Spleen (tissue), 11 donors: ENCODE data around the gene MEF2A. TPM values are rescaled to one million over a fixed set of nuclear protein-coding genes. Genes with fewer than 3 reads are reported as not detected.

Experiments
- DNase-seq: peaks from one replicate; pipeline ENCODE4 v3.0.0-alpha.2; 2020
- H3K27ac ChIP-seq, 8 donors: fragments of 200-600 bp; sonication (generic) in 7 of 8; 1 replicate in 4 of 8; 2 replicates in 4 of 8; pipeline versions ENCODE4 v1.5.0 to v1.8.0; 2016 to 2021; ENCODE audit warnings: inconsistent platforms in 4 of 8, mild to moderate bottlenecking in 4 of 8, moderate library complexity in 1 of 8
- H3K27me3 ChIP-seq, 7 donors: fragments of 200-600 bp; sonication (generic) in 6 of 7; replicated peaks in 1 of 7; 1 replicate in 4 of 7; 2 replicates in 3 of 7; pipeline versions ENCODE4 v1.5.0 to v1.8.0; 2016 to 2021; ENCODE audit warnings: inconsistent platforms in 3 of 7, mild to moderate bottlenecking in 1 of 7
- H3K36me3 ChIP-seq, 6 donors: fragments of 200-600 bp; sonication (generic) in 5 of 6; 1 replicate in 4 of 6; 2 replicates in 2 of 6; pipeline versions ENCODE4 v1.5.0 to v1.8.0; 2016 to 2021; ENCODE audit warnings: inconsistent platforms in 2 of 6
- H3K4me1 ChIP-seq, 6 donors: fragments of 200-600 bp; sonication (generic) in 5 of 6; 1 replicate in 3 of 6; 2 replicates in 3 of 6; pipeline versions ENCODE4 v1.5.0 to v1.8.0; 2016 to 2021; ENCODE audit warnings: inconsistent platforms in 3 of 6
- H3K4me3 ChIP-seq, 8 donors: fragments of 200-600 bp; sonication (generic) in 7 of 8; 1 replicate in 4 of 8; 2 replicates in 4 of 8; pipeline versions ENCODE4 v1.5.0 to v1.8.0; 2016 to 2021; ENCODE audit warnings: inconsistent platforms in 4 of 8, mild to moderate bottlenecking in 4 of 8, moderate library complexity in 2 of 8
- H3K9me3 ChIP-seq, 8 donors: fragments of 200-600 bp; sonication (generic) in 7 of 8; 1 replicate in 4 of 8; 2 replicates in 4 of 8; pipeline versions ENCODE4 v1.5.0 to v1.8.0; 2016 to 2021; ENCODE audit warnings: inconsistent platforms in 4 of 8
- CTCF ChIP-seq, 11 experiments: fragments of 200-600 bp in 7 of 11; fragments of 450-650 bp in 4 of 11; sonication (generic) in 4 of 11; IDR thresholded peaks in 8 of 11; conservative IDR thresholded peaks in 3 of 11; 1 replicate in 7 of 11; 2 replicates in 4 of 11; pipeline versions ENCODE4 v1.4.0 to v1.8.0; 2016 to 2021; ENCODE audit warnings: antibody characterized with exemption in 11 of 11, inconsistent platforms in 4 of 11, mild to moderate bottlenecking in 1 of 11
- POLR2A ChIP-seq, 3 donors: fragments of 450-650 bp; IDR thresholded peaks; one replicate each; pipeline ENCODE4 v1.5.1; 2017; ENCODE audit warnings: antibody characterized with exemption in 3 of 3, mild to moderate bottlenecking in 1 of 3
- POLR2AphosphoS5 ChIP-seq, 3 donors: sonication (generic); formaldehyde crosslinking; IDR thresholded peaks; one replicate each; pipeline ENCODE4 v1.5.1; 2017; ENCODE audit warnings: antibody characterized with exemption in 3 of 3
- WGBS, 5 donors: extraction: QIAGEN DNeasy Blood & Tissue Kit in 3 of 5; methylation state at CpG; one replicate each; pipeline versions ENCODE4 v1.1.5 to v1.1.7; 2013 to 2018; 5-methylcytosine and 5-hydroxymethylcytosine counted together
- intact Hi-C: fragments of 100-400 bp; cut with DNase I; formaldehyde crosslinking; loops from one replicate; pipeline ENCODE4 v1.15.0; 2023; ENCODE audit warnings: low total_unique reads
- polyA plus RNA-seq, 3 donors: library from polyadenylated mRNA; stranded (reverse); fragments of 200-250 nt; gene quantifications; one replicate each; pipeline ENCODE4 v1.2.1, GENCODE V29; 2013
- total RNA-seq, 7 donors: library from RNA; depleted of rRNA in 3 of 7; stranded (reverse); fragments of >200 nt in 3 of 7; fragmentation: NEBNext Ultra II Directional in 4 of 7; extraction: Animal tissue kit (Norgen Biotek cat#: 25700) in 4 of 7; gene quantifications; one replicate each; pipeline versions ENCODE4 v1.1.0 to v1.2.1, GENCODE V29; 2016 to 2021
- donor health status: healthy with polysubstance abuse.
- donor health status: DM: no; HTN: no; CAD: no; lungs with moderate emphysema.
- donor health status: DM: no; HTN: no; CAD: no.
- donor health status: Bipolar disorder and iron deficiency.
- donor health status: healthy.
- donor health status: DM: no; HTN: no; CAD: no.
- donor health status: DM: yes; HTN: yes; CAD: no.

MEF2A gene
- total and polyA plus RNA-seq, 10 donors = 21.9 to 143 (median 90.6) TPM

GRCh38 chr15:99606646-99607045 is 40.9 kb downstream of the MEF2A start:
- TF ChIP-seq POLR2A (IDR thresholded peaks at IDR 0.05) = no peak
- TF ChIP-seq CTCF (IDR thresholded peaks at IDR 0.05 in 8 of 11, conservative IDR thresholded peaks at IDR 0.05 in 3 of 11) = no peak
- no peak for TF ChIP-seq POLR2AphosphoS5 (IDR thresholded peaks at IDR 0.05)
- Histone ChIP-seq H3K4me1 (peaks cover 3 to 85% (median 44%) of the 10 kb centered on the region in 6 donors), H3K27ac (no peak overlapping the region), H3K36me3 (peaks cover 0 to 6% (median 0%) of the 10 kb centered on the region in 6 donors), H3K27me3 (no peaks in the 10 kb centered on the region), H3K9me3 (no peaks in the 10 kb centered on the region), H3K4me3 (no peak overlapping the region)
- DNase-seq = no peak
- 70 to 78% (median 75%) methylated on average over 2 of the region's 2 CpGs for WGBS, 5 donors
- intact Hi-C loops = no loop called here

- TF ChIP-seq POLR2A (IDR thresholded peaks at IDR 0.05) = no peak
- TF ChIP-seq CTCF (IDR thresholded peaks at IDR 0.05 in 8 of 11, conservative IDR thresholded peaks at IDR 0.05 in 3 of 11) = no peak
- no peak for TF ChIP-seq POLR2AphosphoS5 (IDR thresholded peaks at IDR 0.05)
- Histone ChIP-seq H3K9me3 (no peaks in the 10 kb centered on the region), H3K36me3 (no peaks in the 10 kb centered on the region), H3K27ac (peak overlapping the region in 7 of 8 donors; percentile 55 to 88 (median 84)), H3K4me3 (no peak overlapping the region), H3K27me3 (no peaks in the 10 kb centered on the region), H3K4me1 (peaks cover 32 to 87% (median 65%) of the 10 kb centered on the region in 6 donors)
- intact Hi-C loops = no loop called here
- WGBS, 5 donors = 77 to 92% (median 79%) methylated on average over 3 of the region's 3 CpGs
- DNase-seq = no peak
Measured at GRCh38 chr15:99613481-99613880, 47.7 kb downstream of the MEF2A start.

- DNase-seq = no peak
- Histone ChIP-seq H3K27me3 (no peaks in the 10 kb centered on the region), H3K9me3 (no peaks in the 10 kb centered on the region), H3K4me3 (peak overlapping the region in 1 of 8 donors; percentile 13), H3K4me1 (peaks cover 32 to 87% (median 67%) of the 10 kb centered on the region in 6 donors), H3K27ac (peak overlapping the region; percentile 16 to 88 (median 80)), H3K36me3 (no peaks in the 10 kb centered on the region)
- WGBS, 5 donors = 73 to 85% (median 80%) methylated on average over 6 of the region's 6 CpGs
- intact Hi-C loops = no loop called here
- no peak for TF ChIP-seq POLR2A (IDR thresholded peaks at IDR 0.05)
- no peak for TF ChIP-seq POLR2AphosphoS5 (IDR thresholded peaks at IDR 0.05)
- TF ChIP-seq CTCF (IDR thresholded peaks at IDR 0.05 in 8 of 11, conservative IDR thresholded peaks at IDR 0.05 in 3 of 11) = no peak
Measured at GRCh38 chr15:99613887-99614647, 48.3 kb downstream of the MEF2A start.

GRCh38 chr15:99614749-99615288 is 49.0 kb downstream of the MEF2A start:
- WGBS, 5 donors = 0 to 20% (median 9%) methylated on average over 1 of the region's 1 CpG
- Histone ChIP-seq H3K27me3 (no peaks in the 10 kb centered on the region), H3K9me3 (no peaks in the 10 kb centered on the region), H3K27ac (peak overlapping the region; percentile 16 to 88 (median 80)), H3K4me3 (peak overlapping the region in 1 of 8 donors; percentile 13), H3K36me3 (no peaks in the 10 kb centered on the region), H3K4me1 (peaks cover 32 to 95% (median 72%) of the 10 kb centered on the region in 6 donors)
- no peak for DNase-seq
- intact Hi-C loops = no loop called here
- TF ChIP-seq POLR2A (IDR thresholded peaks at IDR 0.05) (no peak), POLR2AphosphoS5 (IDR thresholded peaks at IDR 0.05) (peak in 1 of 3 donors; percentile 32), CTCF (IDR thresholded peaks at IDR 0.05 in 8 of 11, conservative IDR thresholded peaks at IDR 0.05 in 3 of 11) (no peak)
